ENCODE results near the gene FBXO9.

Gene FBXO9

DNA sequence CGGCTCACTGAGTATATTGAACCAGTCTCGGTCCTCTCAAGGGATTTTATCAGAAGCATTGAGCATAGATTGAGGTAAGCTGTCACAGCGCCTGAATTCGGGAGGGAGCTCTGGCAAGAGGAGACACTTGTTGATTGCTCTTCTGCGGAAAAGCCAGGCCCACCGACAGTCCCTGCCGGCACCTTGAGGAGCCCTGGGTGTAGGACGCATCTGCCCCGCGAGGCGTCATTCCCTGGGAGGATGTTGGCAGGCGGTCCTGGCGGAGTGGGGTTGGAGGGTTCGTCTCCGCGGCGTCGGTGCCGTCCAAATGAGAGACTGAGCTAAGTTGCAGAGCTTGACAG, 843 bp downstream of the FBXO9 start:
- H4K20me1 ChIP-seq (ENCODE audit: low read depth, low read length): no peaks in the 10 kb centered on the region
- H3F3A ChIP-seq (ENCODE audit: insufficient read depth): peaks cover 21% of the 10 kb centered on the region
- H3K36me3 ChIP-seq (ENCODE audit: low read length): 0 out of 2 replicates have a peak, but pooled peaks cover 1% of the 10 kb centered on the region
- H2AFZ ChIP-seq (ENCODE audit: low read depth, low read length, severe bottlenecking): peak overlapping the region; percentile 92
- peak overlapping the region; percentile 76 for H3K4me3 ChIP-seq (ENCODE audit: insufficient read depth, low read length, poor library complexity, severe bottlenecking)
- peak overlapping the region; percentile 81 for H3K9ac ChIP-seq (ENCODE audit: low read length)
- H3K27me3 ChIP-seq (ENCODE audit: low read length): no peaks in the 10 kb centered on the region
- H3K9me2 ChIP-seq (replicated peaks; ENCODE audit: insufficient read depth, low read length): no peaks in the 10 kb centered on the region
- H3K4me2 ChIP-seq (ENCODE audit: low read depth, low read length, poor library complexity, severe bottlenecking): peak overlapping the region; percentile 66
- H3K9me3 ChIP-seq (ENCODE audit: insufficient read depth, low read length): no peaks in the 10 kb centered on the region
- H3K79me2 ChIP-seq (ENCODE audit: insufficient read depth, low read length): peaks cover 36% of the 10 kb centered on the region
- TF ChIP-seq EZH2phosphoT487 (conservative IDR thresholded peaks at IDR 0.05; ENCODE audit: low read length): no peak
- no peak for TF ChIP-seq CTCF (IDR thresholded peaks at IDR 0.05; ENCODE audit: insufficient read depth, low read length, poor library complexity, severe bottlenecking)
- 0 out of 2 replicates have a peak overlapping the region, but pooled peaks have one; percentile 74 for H3K27ac ChIP-seq (ENCODE audit: low read depth, low read length)

- Histone ChIP-seq H3K4me2 (ENCODE audit: low read depth, low read length, poor library complexity, severe bottlenecking) (peak overlapping the region; percentile 66), H3K79me2 (ENCODE audit: insufficient read depth, low read length) (peaks cover 40% of the 10 kb centered on the region), H3F3A (ENCODE audit: insufficient read depth) (peaks cover 21% of the 10 kb centered on the region), H3K36me3 (ENCODE audit: low read length) (0 out of 2 replicates have a peak, but pooled peaks cover 7% of the 10 kb centered on the region), H3K9ac (ENCODE audit: low read length) (peak overlapping the region; percentile 81; the same call in 1 of the 2 replicates), H2AFZ (ENCODE audit: low read depth, low read length, severe bottlenecking) (no peak overlapping the region), H3K27me3 (ENCODE audit: low read length) (no peaks in the 10 kb centered on the region), H3K4me3 (ENCODE audit: insufficient read depth, low read length, poor library complexity, severe bottlenecking) (peak overlapping the region; percentile 76), H4K20me1 (ENCODE audit: low read depth, low read length) (no peaks in the 10 kb centered on the region), H3K9me3 (ENCODE audit: insufficient read depth, low read length) (no peaks in the 10 kb centered on the region), H3K27ac (ENCODE audit: low read depth, low read length) (0 out of 2 replicates have a peak overlapping the region, but pooled peaks have one; percentile 4), H3K9me2 (replicated peaks; ENCODE audit: insufficient read depth, low read length) (no peaks in the 10 kb centered on the region)
- no peak for TF ChIP-seq EZH2phosphoT487 (conservative IDR thresholded peaks at IDR 0.05; ENCODE audit: low read length)
- no peak for TF ChIP-seq CTCF (IDR thresholded peaks at IDR 0.05; ENCODE audit: insufficient read depth, low read length, poor library complexity, severe bottlenecking)
Observed at GRCh38 chr6:53066874-53067706, 1.9 kb downstream of the FBXO9 start.

- Histone ChIP-seq H3K9me3 (ENCODE audit: insufficient read depth, low read length) (no peaks in the 10 kb centered on the region), H3K9ac (ENCODE audit: low read length) (no peak overlapping the region), H3K27ac (ENCODE audit: low read depth, low read length) (no peak overlapping the region), H3K27me3 (ENCODE audit: low read length) (no peaks in the 10 kb centered on the region), H3K4me3 (ENCODE audit: insufficient read depth, low read length, poor library complexity, severe bottlenecking) (no peak overlapping the region), H3K79me2 (ENCODE audit: insufficient read depth, low read length) (peaks cover 40% of the 10 kb centered on the region), H2AFZ (ENCODE audit: low read depth, low read length, severe bottlenecking) (no peak overlapping the region), H3K36me3 (ENCODE audit: low read length) (0 out of 2 replicates have a peak, but pooled peaks cover 7% of the 10 kb centered on the region), H3K4me2 (ENCODE audit: low read depth, low read length, poor library complexity, severe bottlenecking) (no peak overlapping the region), H3F3A (ENCODE audit: insufficient read depth) (peaks cover 16% of the 10 kb centered on the region), H4K20me1 (ENCODE audit: low read depth, low read length) (no peaks in the 10 kb centered on the region), H3K9me2 (replicated peaks; ENCODE audit: insufficient read depth, low read length) (no peaks in the 10 kb centered on the region)
- TF ChIP-seq EZH2phosphoT487 (conservative IDR thresholded peaks at IDR 0.05; ENCODE audit: low read length) (no peak), CTCF (IDR thresholded peaks at IDR 0.05; ENCODE audit: insufficient read depth, low read length, poor library complexity, severe bottlenecking) (no peak)
Observed at GRCh38 chr6:53067849-53068361, 2.7 kb downstream of the FBXO9 start.
